Measurements from ENCODE around the gene BABAM1. TPM values are rescaled to one million over a fixed set of nuclear protein-coding genes. Genes with fewer than 3 reads are reported as not detected.
"Not testable (repeated sequence)": the region's sequence is repeated elsewhere in the genome, so short reads cannot be mapped to it uniquely, and the experiment has no call there.

Gene BABAM1
- total RNA-seq, 1 donor, result 79.2 TPM

DNA sequence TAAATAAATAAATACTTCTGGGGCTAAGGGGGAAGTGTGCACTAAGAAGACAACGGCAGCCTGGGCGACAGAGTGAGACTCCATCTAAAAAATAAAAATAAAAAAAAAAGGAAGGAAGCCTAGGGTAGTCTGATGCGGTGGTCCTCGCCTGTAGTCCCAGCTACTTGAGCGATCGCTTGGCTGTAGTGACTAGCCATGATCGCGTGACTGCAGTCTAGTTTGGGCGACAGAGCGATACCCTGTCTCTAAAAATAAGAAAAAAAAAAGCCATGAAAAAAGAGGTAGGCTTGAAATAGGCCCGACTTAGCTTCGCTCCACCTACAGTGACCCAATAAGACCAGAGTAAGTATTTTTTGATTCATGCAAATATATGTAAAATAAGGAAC lies 661 bp upstream of the BABAM1 start:
- peak in 1 of 3 donors; percentile 67 for DNase-seq (ENCODE audit: low read depth in 2 of 3, low spot score in 2 of 3)

DNA sequence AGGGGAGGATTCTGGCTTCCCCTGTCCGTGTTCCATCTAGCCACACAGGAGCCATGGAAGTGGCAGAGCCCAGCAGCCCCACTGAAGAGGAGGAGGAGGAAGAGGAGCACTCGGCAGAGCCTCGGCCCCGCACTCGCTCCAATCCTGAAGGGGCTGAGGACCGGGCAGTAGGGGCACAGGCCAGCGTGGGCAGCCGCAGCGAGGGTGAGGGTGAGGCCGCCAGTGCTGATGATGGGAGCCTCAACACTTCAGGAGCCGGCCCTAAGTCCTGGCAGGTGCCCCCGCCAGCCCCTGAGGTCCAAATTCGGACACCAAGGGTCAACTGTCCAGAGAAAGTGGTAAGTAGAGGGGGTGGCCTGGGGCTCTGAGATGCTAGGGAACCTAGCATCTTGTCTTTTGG lies 1.5 kb downstream of the BABAM1 start:
- no peak for DNase-seq (ENCODE audit: low read depth in 2 of 3, low spot score in 2 of 3)

DNA sequence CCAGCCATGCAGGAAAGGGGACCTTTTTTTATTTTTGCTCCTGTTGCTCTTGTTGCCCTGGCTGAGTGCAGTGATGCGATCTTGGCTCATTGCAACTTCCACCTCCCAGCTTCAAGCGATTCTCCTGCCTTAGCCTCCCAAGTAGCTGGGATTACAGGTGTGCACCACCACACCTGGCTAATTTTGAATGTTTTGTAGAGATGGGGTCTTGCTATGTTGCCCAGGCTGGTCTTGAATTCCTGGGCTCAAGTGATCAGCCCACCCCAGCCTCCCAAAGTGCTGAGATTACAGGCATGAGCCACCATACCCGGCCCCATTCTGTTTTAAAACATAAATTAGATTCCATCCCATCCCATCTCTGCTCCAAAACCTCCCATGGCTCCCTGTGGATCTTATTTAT lies 7.6 kb downstream of the BABAM1 start:
- not testable (repeated sequence) for DNase-seq (ENCODE audit: low read depth in 2 of 3, low spot score in 2 of 3)

DNA sequence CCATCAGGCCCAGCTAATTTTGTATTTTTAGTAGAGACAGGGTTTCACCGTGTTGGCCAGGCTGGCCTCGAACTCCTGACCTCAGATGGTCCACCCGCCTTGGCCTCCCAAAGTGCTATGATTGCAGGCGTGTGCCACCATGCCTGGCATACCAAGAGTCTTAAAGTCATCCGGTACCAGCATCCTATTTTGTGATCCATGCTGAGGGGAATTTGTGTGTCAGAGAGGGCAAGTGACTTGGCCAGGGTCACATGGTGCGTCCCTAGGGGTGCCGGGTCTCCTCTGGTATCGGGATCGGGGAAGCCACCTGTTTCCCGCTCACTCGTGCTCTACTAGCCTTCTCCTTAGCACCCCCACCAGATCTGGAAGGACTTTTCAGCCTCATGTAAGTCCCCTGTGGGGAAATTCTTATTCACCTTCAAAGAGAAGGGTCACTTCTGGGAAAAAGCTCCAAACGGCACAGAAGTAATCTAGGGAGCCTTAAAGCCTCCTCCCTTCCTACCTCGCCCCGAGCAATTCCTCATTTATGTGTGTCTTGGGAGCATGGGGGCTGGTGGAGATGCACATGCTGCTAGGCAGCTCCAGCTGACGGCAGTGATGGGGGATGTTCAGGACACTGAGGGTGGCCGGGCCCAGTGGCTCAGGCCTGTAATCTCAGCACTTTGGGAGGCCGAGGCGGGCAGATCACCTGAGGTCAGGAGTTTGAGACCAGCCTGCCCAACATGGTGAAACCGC lies 8.4 kb downstream of the BABAM1 start:
- no peak for DNase-seq (ENCODE audit: low read depth in 2 of 3, low spot score in 2 of 3)

DNA sequence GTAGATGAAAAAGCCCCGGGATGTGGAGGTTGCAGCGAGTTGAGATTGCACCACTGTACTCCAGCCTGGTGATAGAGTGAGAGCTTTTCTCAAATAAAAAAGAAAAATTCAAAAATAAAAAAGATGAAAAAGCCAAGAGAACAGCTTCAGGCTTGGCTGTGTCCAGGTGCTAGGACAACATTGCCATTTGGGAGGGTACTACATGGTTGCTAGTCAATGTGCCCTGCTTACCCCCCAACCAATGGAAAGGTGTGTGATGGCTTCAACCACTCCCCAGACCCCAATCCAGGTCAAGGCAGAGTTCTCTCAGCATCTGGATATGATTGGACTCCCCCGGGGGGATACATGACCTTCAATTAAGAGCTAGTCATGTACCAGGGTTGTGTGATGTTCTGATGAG lies 12.2 kb downstream of the BABAM1 start:
- DNase-seq (ENCODE audit: low read depth in 2 of 3, low spot score in 2 of 3), result no peak

DNA sequence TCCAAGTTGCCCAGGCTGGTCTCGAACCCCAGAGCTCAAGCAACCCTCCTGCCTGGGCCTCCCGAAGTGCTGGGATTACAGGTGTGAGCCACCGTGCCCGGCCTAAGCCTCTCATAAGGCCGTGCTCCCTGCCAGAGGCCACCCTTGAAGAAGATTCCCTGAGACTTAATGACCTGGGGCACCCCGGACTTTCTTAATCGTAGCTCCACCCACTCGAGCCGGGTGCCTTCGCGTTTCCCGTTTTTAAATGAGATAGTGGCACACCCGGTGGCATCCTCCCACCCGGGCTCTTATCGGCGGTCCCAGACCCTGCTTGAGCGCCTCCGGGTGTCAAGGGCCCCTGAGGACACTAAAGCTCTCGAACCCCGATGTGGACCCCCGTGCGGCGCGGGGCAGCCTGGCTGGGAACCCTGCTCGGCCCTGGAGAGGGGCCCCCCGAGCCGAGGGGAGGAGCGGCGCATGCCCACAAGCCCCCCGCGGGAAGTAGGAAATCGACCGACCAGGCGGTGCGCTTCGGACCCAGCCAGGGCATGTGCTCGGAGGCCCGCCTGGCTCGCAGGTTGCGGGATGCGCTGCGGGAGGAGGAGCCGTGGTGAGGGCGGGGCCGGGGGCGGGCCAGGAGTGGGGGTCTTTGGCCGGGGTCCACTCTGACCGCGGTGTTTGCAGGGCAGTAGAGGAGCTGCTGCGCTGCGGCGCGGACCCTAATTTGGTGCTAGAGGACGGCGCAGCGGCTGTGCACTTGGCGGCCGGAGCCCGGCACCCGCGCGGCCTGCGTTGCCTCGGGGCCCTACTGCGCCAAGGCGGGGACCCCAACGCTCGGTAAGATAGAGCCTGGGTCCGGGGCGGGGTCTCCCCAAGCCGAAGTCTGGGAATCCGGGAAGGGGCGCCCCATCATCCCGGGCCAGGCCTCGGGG lies 14.4 kb downstream of the BABAM1 start, which contains the start of gene ANKLE1:
Gene ANKLE1 (plus strand): TSS at position 511 of the 914 bp plus-strand sequence. CDS start 20 bp downstream, at position 531.
- peak in 2 of 3 donors; percentile 59 to 61 for DNase-seq (ENCODE audit: low read depth in 2 of 3, low spot score in 2 of 3)

DNA sequence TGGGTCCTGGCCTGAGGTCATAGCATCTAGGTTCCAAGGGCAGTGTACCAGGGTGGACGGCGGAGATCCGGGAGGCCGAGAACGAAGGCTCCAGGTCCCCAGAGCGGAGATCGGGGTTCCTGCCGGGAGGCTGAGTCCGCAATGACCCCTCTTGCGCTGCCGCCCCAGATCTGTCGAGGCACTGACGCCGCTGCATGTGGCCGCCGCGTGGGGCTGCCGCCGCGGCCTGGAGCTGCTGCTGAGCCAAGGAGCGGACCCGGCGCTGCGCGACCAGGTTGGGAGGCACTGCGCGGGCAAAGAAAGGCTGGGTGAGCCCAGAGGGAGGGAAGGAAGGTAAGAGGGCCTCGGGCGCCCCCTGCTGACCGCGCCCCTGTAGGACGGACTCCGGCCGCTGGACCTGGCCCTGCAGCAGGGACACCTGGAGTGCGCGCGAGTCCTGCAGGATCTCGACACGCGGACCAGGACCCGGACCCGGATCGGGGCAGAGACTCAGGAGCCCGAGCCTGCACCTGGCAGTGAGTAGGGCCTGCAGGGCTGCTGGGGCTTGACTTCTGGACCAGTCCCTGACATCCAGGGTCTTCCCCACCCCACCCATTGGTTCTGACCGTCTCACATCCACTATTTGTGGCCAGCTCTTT lies 15.4 kb downstream of the BABAM1 start:
- peak; percentile 69 to 81 (median 77) for DNase-seq (ENCODE audit: low read depth in 2 of 3, low spot score in 2 of 3)

DNA sequence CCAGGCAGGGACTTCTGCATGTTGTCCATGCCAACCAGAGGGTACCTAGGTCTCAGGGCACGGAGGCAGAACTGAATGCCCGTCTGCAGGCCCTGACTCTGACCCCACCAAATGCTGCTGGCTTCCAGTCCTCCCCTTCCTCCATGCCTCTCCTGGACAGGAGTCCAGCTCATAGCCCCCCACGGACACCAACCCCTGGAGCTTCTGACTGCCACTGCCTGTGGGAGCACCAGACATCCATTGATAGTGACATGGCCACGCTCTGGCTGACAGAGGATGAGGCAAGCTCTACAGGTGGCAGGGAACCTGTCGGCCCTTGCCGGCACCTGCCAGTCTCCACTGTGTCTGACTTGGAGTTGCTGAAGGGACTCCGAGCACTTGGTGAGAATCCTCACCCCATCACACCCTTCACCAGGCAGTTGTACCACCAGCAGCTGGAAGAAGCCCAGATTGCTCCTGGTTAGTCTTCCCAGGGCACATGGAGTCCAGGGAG lies 16.3 kb downstream of the BABAM1 start:
- no peak for DNase-seq (ENCODE audit: low read depth in 2 of 3, low spot score in 2 of 3)

DNA sequence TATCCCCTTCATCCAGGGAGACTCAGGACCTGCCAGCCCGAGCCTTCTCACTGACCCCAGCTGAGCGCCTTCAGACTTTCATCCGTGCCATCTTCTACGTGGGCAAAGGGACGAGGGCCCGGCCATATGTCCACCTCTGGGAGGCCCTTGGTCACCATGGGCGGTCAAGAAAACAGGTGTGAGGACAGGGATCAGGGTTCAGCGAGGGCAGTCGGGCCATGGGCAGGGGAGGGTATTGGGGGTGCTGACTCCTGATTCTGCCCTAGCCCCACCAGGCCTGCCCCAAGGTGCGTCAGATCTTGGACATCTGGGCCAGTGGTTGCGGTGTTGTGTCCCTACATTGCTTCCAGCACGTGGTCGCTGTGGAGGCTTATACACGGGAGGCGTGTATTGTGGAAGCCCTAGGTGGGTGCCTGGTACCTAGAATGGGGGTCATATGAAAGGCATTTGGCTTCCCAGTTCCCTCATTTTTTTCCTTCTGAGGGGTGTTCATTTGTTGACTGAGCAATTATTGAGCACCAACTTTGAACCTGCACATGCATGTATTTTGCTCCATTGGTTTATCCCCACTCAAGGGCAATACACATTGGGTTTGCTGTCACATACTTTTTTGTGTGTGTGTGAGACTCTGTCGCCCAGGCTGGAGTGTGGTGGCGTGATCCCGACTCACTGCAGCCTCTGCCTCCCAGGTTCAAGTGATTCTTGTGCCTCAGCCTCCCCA lies 18.3 kb downstream of the BABAM1 start:
- no peak for DNase-seq (ENCODE audit: low read depth in 2 of 3, low spot score in 2 of 3)

DNA sequence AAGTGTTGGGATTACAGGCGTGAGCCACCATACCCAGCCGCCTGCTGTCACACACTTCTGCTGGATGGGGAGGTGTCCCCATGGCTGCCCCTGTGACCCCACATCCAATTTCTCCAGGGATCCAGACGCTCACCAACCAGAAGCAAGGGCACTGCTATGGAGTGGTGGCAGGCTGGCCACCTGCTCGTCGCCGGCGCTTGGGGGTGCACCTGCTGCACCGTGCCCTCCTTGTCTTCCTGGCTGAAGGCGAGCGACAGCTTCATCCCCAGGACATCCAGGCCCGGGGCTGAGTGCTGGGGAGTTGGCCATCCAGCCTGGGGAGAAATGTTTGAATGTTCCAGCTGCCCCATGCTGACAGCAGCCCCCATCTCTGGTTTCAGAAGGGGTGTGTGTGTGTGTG lies 19.0 kb downstream of the BABAM1 start:
- no peak for DNase-seq (ENCODE audit: low read depth in 2 of 3, low spot score in 2 of 3)

DNA sequence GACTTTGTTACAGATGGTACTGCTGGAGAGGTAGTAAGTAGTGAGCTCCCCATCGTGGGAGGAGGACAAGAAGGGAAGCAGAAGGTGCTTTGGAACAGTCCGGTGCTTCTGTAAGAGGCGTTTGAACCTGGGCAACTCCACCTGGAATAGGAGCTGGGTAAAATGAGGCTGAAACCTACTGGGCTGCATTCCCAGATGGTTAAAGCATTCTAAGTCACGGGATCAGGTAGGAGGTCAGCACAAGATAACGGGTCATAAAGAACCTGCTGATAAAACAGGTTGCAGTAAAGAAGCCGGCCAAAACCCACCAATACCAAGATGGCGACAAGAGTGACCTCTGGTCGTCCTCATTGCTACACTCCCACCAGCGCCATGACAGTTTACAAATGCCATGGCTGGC lies 19.5 kb downstream of the BABAM1 start:
- DNase-seq (ENCODE audit: low read depth in 2 of 3, low spot score in 2 of 3), result no peak

DNA sequence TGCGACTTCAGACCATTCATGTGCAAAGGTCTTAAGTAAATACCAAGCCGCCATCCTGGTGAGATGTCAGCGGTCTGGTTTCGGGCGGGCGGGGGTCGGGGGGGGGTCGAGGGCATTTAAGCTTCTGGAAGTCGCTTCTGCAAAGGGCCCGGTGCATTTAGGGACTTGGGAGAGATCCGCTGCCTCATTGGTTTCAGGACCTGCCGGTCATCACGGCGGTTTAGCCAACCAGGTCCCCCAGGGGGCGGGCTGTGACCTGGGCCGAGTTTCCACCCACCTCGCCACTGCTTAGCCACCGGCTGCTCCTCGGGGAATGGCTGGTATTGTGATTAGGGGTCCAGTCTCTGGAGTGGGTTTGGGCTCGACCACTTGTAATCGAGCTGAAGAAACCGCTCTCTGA lies 22.2 kb downstream of the BABAM1 start:
- DNase-seq (ENCODE audit: low read depth in 2 of 3, low spot score in 2 of 3), result peak in 2 of 3 donors; percentile 83 to 90

DNA sequence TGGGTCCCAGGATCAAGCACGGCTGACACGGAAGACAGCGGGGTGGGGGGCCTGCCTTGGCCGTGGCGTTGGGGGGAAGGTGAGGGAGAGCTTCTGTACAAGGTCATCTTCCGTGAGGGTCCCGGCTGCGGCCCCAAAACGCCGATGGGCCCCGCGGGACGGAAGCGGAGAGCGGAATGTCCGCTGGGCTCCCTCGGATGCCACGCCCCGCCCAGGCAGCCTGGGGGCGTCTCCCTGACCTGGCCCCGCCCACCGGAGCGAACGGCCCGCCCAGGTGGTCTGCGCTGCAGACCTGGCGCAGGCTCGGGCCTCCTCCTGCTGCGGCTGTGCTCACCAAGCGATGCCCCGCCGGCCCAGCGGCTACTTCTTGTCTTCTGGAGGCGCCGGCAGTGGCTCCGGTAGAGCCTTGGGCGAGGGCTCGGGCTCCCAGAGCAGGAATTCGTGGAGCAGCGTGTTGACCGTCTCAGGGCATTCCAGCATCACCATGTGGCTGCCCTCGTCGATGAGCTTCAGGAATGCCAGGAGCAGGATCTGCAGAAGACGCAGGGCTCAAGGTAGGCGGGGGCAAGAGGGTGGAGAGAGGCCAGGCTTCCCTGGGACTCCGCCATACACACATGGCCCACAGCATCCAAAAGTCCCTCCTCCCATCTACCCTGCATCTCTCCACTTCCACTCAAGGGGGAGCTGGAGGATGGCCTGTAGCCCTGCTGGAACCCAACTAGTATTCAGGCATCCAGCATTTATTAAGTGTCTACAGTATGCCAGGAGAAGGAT lies 25.2 kb downstream of the BABAM1 start:
- DNase-seq (ENCODE audit: low read depth in 2 of 3, low spot score in 2 of 3), result peak; percentile 52 to 88 (median 77)

DNA sequence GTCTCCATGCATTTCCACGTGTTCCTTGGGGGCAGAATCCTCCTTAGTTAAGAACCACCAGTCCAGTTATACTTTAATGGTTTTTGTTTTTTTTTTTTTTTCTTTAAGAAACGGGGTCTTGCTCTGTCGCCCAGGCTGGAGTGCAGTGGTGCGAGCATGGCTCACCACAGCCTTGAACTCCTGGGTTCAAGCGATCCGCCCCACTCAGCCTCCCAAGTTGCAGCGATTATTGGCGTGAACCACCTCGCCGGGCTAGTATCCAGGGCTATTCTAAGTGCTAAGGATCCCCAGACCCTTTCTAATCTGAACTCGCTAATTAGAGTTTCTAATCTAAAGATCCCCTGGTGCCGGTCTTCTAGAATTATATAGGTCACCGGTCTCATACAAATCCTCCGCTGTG lies 26.4 kb downstream of the BABAM1 start:
- no peak for DNase-seq (ENCODE audit: low read depth in 2 of 3, low spot score in 2 of 3)

DNA sequence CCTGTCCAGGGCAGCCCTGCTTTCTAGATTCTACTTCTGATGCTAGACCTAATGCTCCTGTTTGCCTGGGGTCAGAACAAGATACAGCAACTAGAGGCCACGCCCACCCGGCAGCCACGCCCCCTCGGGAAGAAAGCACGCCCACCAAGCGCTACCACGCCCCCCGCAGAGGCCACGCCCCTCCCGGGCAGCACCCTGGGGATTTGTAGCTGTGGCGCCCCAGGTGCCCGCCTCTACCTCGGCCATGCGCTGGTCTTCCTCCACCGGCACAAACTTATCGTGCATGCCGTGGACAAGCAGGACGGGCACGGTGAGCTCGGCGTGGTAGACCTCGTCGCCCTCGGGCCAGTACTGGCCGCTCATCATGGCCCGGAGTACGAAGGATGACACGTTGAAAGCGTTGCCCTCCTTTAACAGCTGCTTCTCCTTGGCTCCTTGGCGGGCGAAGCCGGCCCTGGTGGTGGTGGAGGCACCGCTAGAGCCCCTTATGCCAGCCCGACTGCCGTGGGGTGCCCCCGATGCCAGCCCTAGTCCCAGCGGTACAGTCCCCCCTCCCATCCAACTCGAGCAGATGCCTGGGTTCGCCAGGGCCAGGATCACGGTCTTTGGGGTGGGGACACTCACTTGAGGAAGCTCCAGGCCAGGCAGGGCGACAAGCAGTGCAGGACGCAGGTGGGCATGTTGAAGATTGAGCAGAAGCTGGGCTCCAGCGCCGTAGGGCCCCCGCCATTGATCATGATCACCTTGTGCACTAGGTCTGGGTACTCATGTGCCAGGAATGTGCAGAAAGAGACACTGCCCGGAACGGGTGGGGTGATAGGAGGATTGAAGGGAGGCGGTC lies 27.0 kb downstream of the BABAM1 start:
- DNase-seq (ENCODE audit: low read depth in 2 of 3, low spot score in 2 of 3), result peak in 1 of 3 donors; percentile 28

DNA sequence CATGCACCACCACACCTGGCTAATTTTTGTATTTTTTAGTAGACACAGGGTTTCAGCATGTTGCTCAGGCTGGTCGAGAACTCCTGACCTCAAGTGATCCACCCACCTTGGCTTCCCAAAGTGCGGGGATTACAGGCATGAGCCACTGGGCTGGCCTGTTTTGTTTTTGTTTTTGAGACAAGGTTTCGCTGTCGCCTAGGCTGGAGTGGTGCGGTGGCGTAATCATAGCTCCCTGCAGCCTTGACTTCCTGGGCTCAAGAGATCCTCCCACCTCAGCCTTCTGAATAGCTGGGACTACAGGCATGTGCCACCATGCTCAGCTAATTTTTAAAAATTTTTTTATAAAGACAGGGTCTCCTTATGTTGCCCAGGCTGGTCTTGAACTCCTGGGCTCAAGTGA lies 28.3 kb downstream of the BABAM1 start:
- not testable (repeated sequence) for DNase-seq (ENCODE audit: low read depth in 2 of 3, low spot score in 2 of 3)

DNA sequence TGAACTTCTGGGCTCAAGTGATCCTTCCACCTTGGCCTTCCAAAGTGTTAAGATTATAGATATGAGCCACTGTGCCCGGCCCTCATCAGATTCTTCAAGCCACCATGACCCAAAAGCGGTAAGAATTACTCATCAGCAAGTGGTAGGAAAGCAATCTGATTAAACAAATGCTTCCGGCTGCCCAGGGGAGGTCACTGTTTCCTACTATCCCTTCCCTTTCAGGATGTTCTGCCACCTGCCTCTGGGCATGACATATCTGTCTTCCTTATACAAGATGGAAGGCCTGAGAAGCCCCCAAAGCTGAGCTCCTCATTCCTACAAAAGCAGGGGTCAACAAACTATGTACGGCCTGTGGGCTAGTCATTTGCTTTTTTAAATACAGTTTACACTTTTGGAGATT lies 29.0 kb downstream of the BABAM1 start:
- peak in 1 of 3 donors; percentile 15 for DNase-seq (ENCODE audit: low read depth in 2 of 3, low spot score in 2 of 3)

DNA sequence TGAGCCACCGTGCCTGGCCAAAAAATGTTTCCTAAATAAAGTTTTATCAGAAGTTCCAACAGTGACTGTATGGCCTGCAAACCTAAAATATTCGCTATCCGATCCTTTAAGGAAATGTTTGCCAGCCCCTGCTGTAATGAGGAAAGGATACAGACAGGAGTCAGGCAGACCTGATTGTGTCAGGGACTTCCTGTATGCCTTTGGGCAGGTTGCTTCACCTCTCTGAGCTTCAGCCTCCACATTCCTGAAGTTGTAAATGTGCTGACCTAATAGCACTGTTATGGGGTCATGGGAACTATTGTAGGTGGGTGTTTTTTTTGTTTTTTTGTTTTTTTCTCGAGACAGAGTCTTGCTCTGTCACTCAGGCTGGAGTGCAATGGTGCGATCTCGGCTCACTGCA lies 29.7 kb downstream of the BABAM1 start:
- DNase-seq (ENCODE audit: low read depth in 2 of 3, low spot score in 2 of 3), result no peak
